ENCODE data around the gene ANP32B.
"Not testable (repeated sequence)": the region's sequence is repeated elsewhere in the genome, so short reads cannot be mapped to it uniquely, and the experiment has no call there.

Gene ANP32B

GRCh38 chr9:97964901-97965300 lies 18.2 kb upstream of the ANP32B start:
- no peak for TF ChIP-seq CTCF (IDR thresholded peaks at IDR 0.05; ENCODE audit: insufficient read depth, low read depth, low read length, missing control alignments)

GRCh38 chr9:97966493-97966892 lies 16.6 kb upstream of the ANP32B start:
- H3K4me3 ChIP-seq (ENCODE audit: low read depth, low read length) = no peak overlapping the region
- DNase-seq (ENCODE audit: low read depth) = no peak
- no peak for TF ChIP-seq CTCF (IDR thresholded peaks at IDR 0.05; ENCODE audit: insufficient read depth, low read depth, low read length, missing control alignments)

More at GRCh38 chr9:97964901-97965300, 18.2 kb upstream of the ANP32B start:
- H3K4me3 ChIP-seq (ENCODE audit: low read depth, low read length) = no peak overlapping the region
- DNase-seq (ENCODE audit: low read depth) = no peak

GRCh38 chr9:97969014-97969413 lies 14.1 kb upstream of the ANP32B start:
- H3K4me3 ChIP-seq (ENCODE audit: low read depth, low read length) = no peak overlapping the region
- DNase-seq (ENCODE audit: low read depth) = no peak
- TF ChIP-seq CTCF (IDR thresholded peaks at IDR 0.05; ENCODE audit: insufficient read depth, low read depth, low read length, missing control alignments) = no peak

- DNase-seq (ENCODE audit: low read depth) = no peak
- H3K4me3 ChIP-seq (ENCODE audit: low read depth, low read length) = no peak overlapping the region
- TF ChIP-seq CTCF (IDR thresholded peaks at IDR 0.05; ENCODE audit: insufficient read depth, low read depth, low read length, missing control alignments) = no peak
These were observed 13.0 kb upstream of the ANP32B start for GRCh38 chr9:97970165-97970564.

- H3K4me3 ChIP-seq (ENCODE audit: low read depth, low read length) = no peak overlapping the region
- no peak for TF ChIP-seq CTCF (IDR thresholded peaks at IDR 0.05; ENCODE audit: insufficient read depth, low read depth, low read length, missing control alignments)
- no peak for DNase-seq (ENCODE audit: low read depth)
These were observed 10.4 kb upstream of the ANP32B start for GRCh38 chr9:97972753-97973152.

GRCh38 chr9:97975376-97975775 lies 7.8 kb upstream of the ANP32B start:
- no peak overlapping the region for H3K4me3 ChIP-seq (ENCODE audit: low read depth, low read length)
- DNase-seq (ENCODE audit: low read depth) = no peak
- TF ChIP-seq CTCF (IDR thresholded peaks at IDR 0.05; ENCODE audit: insufficient read depth, low read depth, low read length, missing control alignments) = no peak

- not testable (repeated sequence) for DNase-seq (ENCODE audit: low read depth); H3K4me3 ChIP-seq (ENCODE audit: low read depth, low read length)
These were observed 6.5 kb upstream of the ANP32B start for GRCh38 chr9:97976633-97977032.

Measured in GM12865 (cell line).